HG03066 (cell line): ENCODE results near the gene RASSF4.

ENCODE experiments used
- ATAC-seq: cut with Tn5 transposase; IDR thresholded peaks from one replicate; pipeline ENCODE4 v1.9.1; 2021; ENCODE audit warnings: low read depth; ENCODE audit not compliant: unreplicated experiment

The RASSF4 gene, protein sequence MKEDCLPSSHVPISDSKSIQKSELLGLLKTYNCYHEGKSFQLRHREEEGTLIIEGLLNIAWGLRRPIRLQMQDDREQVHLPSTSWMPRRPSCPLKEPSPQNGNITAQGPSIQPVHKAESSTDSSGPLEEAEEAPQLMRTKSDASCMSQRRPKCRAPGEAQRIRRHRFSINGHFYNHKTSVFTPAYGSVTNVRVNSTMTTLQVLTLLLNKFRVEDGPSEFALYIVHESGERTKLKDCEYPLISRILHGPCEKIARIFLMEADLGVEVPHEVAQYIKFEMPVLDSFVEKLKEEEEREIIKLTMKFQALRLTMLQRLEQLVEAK

DNA sequence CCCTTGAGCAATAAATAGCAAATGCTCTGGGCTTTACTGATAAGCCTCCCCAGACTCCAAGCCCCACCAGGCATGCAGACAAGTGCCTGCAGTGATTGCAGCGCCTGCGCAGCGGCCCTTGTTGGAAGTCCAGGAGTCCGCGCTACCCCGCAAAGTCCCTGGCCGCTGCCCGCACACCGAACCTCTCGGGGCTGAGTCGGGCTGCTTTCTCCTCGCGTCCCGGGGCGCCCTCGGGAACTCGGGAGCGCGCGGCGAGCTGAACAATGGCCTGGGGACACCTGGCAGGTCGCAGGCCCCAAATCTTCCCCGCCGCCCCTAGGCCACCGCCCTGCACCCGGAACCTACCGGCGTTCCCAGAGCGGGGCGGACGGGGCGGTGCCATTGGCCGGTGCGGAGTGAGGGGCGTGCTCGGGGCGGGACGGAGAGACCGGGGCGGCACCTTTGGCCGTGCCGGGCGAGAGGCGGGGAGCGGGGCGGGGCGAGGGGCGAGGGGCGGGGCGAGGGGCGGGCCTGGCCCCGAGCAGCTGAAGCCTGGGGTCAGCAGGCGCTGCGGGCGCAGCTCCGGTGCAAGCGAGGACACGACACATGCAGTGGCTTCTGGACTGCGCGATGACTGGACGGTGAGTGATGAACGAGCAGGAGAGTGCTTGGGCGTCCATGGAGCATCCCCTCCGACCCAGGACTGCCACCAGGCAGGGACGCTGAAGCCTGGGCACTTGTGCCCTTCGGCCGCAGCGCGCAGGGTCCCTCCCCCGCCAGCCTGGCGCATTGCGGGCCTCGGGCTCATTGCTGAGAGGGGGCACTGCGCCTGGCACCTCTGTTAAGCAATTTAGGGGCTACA lies at the start of gene RASSF4:
TSS of gene RASSF4 (plus strand) at position 556 of the 841 bp plus-strand sequence. CDS start 10,401 bp downstream, outside the sequence.
- ATAC-seq: peak; percentile 93

DNA sequence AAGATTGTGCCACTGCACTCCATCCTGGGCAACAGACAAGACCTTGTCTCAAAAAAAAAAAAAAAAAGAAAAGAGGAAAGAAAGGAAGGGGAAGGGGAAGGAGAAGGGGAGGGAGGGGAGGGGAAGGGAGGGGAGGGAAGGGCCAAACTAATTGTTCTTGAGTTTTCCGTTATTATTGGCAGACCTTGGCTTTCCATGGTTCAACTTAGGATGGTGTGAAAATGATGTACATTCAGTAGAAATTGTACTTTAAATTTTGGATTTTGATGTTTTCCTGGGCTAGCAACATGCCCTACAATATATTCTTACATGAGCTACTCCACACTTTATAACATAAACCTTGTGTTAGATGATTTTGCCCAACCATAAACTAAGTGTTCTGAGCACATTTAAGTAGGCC lies 49.7 kb upstream of the RASSF4 start:
- ATAC-seq: no peak

GRCh38 chr10:44910602-44911001 lies 49.0 kb upstream of the RASSF4 start:
- ATAC-seq: no peak

- ATAC-seq: no peak
Observed at GRCh38 chr10:44911081-44911540, 48.5 kb upstream of the RASSF4 start, which contains the start of gene TMEM72. Gene TMEM72 (plus strand): TSS chr10:44911337. CDS start chr10:44911513, 176 bp downstream.

DNA sequence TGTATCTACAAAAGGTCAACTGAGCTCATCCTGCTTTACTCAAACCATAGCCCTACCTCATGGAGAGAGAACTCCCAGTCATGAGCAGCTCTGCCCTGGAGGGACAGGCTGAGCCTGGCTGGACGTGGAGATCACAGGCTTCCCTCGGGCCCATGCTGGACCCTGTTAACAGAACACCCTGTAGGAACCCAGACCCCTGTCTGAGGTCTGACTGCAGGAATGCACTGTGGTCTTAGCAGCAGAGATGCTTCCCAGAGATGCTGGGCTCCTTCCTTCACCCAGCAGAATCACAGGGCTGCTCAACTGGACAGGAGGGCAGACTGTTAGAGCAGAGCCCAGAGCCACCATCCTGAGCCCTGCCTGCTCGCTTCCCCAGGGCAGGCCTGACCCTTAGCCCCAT lies 47.7 kb upstream of the RASSF4 start:
- ATAC-seq: no peak

- no peak for ATAC-seq
Observed at GRCh38 chr10:44913350-44914081, 46.1 kb upstream of the RASSF4 start.

DNA sequence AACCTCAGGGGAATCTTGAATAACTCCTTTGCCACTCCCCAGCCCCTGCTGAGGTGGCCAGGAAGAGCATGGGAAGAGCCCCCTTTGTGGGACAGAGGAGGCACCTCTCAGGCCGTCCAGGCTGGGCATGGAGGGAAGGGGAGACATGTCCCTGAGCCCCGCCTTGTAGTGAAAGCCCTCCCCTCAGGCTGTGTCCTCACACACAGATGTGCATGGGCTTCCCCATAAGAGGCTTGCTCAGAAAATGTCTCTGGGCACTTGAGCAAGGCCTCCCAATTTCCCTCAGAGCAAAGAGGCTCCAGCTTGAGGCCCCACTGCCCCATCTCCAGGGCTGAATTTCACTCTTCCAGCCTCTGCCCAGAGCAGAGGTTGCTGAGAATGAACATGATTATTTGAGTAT lies 44.7 kb upstream of the RASSF4 start:
- ATAC-seq: no peak

DNA sequence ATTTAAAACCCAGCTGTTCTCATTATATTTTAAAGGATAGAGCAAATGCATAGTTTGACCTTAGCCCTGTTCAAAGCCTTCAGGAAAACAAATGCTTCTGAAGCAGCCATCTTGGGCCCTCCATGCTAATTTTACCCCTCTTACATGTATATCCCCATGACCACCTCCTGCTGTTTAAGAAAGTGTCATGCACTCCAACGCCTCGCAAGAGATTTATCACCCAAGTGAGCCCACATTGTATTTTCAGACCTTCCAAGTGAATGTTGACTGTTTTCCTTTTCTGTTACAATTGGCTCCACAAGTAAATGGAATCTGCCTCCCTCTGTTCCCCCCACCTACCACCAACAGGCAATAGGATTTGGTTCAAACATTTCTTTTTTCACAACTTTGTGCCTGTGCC lies 43.2 kb upstream of the RASSF4 start:
- no peak for ATAC-seq

GRCh38 chr10:44917848-44918247 lies 41.8 kb upstream of the RASSF4 start:
- ATAC-seq: no peak

GRCh38 chr10:44920252-44920651 lies 39.4 kb upstream of the RASSF4 start:
- ATAC-seq: no peak

- no peak for ATAC-seq
Observed at GRCh38 chr10:44921061-44921460, 38.5 kb upstream of the RASSF4 start.

GRCh38 chr10:44921506-44921905 lies 38.1 kb upstream of the RASSF4 start:
- no peak for ATAC-seq

GRCh38 chr10:44922021-44922420 lies 37.6 kb upstream of the RASSF4 start:
- ATAC-seq: no peak

DNA sequence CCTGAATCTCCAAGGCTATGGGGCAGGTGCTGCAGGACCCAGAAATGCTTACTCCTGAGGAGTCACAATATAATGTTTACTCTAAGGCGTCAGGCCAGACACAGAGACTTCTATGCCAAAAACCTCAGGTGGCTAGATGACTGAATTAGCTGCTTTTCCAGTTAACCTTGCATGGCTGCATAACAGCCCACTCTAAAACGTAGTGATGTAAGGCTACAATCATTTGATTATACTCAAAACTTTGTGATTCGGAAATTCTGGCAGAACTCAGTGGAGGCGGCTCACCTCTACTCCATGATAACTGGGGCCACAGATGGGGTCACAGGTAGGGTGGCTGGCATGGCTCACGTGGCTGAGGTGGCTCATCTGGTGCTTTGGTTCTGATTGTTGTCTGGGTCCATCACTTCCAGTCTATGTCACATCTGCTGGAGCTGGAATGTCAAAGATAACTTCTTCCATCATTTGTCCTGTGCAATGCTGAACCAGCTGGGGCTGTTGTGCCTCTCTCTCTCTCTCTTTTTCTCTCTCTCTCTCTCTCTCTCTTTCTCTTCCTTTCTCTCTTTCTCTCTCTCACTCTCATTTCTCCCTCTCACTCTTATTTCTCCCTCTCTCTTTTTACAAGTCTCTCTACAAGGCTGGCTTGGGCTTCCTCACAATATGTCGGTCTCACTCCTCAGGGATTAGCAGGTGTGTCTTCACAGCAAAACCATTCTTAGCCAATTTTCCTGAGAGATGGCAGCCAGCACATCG lies 36.6 kb upstream of the RASSF4 start:
- ATAC-seq: no peak

- ATAC-seq: no peak
Observed at GRCh38 chr10:44923611-44924010, 36.0 kb upstream of the RASSF4 start.

DNA sequence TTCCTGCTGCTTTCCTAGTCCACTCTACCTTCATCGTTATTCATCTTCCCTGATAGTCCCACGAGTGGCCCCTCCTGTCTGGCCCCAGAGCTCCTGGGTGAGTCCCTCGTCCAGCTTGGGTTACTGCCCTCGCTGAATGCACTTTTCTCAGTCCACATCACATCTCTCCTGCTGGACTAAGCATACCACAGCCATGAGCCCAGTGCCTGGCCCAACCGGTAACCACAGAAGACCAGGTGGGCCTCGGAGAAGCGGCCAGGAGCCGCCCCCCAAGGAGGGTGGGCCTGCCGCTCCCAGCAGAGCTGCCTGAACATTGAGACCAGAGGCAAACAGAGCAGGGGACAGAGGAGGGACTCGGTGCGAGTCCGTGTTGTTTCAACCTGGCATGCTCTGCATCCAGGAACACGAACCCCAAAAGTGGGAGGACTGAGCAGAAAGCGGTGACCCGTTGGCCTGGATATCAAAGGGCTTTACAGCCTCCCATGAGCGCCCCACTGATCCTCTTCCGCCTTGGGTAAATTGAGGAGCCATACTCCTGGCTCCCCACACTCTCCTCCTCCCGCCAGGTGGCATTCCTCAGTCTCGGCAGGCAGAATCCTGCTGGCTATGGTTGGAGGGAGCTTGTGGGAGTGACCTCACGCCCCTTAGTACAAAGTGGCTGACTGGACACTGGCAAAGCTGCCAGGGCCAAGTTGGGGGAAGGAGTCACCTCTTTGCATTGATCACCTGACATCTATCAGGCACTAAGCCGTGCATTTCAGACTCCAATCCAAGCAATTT lies 35.2 kb upstream of the RASSF4 start:
- ATAC-seq: no peak

- no peak for ATAC-seq
Observed at GRCh38 chr10:44925224-44925623, 34.4 kb upstream of the RASSF4 start.

DNA sequence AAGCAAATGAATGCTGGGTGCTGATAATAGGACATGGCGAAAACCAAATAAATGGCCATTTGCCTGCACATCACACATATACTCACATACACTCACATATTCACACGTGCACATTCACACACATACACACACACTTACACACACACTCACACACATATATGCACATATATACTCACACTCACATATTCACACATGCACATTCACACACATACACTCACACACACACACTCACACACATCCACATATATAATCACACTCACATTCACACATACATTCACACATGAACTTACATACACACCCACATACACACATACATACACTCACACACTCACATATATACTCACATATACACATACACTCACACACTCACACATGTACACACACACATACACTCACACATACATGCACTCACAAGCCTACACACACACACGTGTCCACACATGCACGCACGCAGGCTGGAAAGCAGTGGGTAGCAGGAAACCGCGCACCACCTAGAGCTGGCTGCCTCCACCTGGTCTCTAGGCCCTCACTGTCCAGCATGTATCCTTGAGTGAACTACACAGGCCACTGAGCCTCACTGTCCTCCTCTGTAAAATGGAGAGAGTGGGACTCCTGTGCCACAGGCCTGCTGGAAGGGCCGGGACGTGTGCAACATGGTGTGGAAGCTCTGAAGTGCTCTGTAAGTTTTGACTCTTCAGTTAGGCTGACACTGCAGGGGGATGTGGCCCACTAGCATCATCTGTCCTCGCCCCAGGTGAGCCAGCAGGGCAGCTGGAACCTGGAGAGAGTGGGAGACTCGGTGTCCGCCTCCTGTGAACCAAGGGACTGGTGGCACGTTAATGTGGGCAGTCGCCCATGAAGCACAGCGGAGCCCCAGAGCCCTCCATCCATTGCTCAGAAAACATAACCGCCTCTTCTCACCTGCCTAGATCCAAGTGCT lies 33.5 kb upstream of the RASSF4 start:
- ATAC-seq: no peak
